Activated gamma-delta T cell (primary cell): ENCODE measurements around the gene SYCE3.
"Not testable (repeated sequence)": the region's sequence is repeated elsewhere in the genome, so short reads cannot be mapped to it uniquely, and the experiment has no call there.

Source experiments
- DNase-seq: peaks from one replicate; lab custom pipeline; 2025; lab: John Stamatoyannopoulos, UW

Gene SYCE3

DNA sequence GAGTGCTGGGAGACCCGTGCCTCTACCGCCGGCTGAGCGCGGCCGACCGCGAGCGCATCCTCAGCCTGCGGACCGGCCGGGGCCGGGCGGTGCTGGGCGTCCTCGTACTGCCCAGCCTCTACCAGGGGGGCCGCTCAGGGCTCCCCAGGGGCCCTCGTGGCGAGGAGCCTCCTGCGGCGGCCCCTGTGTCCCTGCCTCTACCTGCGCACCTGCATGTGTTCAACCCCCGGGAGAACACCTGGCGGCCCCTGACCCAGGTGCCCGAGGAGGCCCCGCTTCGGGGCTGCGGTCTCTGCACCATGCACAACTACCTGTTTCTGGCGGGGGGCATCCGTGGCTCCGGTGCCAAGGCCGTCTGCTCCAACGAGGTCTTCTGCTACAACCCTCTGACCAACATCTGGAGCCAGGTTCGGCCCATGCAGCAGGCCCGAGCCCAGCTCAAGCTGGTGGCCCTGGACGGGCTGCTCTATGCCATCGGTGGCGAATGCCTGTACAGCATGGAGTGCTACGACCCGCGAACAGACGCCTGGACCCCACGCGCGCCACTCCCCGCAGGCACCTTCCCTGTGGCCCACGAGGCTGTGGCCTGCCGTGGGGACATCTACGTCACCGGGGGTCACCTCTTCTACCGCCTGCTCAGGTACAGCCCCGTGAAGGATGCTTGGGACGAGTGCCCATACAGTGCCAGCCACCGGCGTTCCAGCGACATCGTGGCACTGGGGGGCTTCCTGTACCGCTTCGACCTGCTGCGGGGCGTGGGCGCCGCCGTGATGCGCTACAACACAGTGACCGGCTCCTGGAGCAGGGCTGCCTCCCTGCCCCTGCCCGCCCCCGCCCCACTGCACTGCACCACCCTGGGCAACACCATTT, 13.6 kb downstream of the SYCE3 start:
- no peak for DNase-seq

DNA sequence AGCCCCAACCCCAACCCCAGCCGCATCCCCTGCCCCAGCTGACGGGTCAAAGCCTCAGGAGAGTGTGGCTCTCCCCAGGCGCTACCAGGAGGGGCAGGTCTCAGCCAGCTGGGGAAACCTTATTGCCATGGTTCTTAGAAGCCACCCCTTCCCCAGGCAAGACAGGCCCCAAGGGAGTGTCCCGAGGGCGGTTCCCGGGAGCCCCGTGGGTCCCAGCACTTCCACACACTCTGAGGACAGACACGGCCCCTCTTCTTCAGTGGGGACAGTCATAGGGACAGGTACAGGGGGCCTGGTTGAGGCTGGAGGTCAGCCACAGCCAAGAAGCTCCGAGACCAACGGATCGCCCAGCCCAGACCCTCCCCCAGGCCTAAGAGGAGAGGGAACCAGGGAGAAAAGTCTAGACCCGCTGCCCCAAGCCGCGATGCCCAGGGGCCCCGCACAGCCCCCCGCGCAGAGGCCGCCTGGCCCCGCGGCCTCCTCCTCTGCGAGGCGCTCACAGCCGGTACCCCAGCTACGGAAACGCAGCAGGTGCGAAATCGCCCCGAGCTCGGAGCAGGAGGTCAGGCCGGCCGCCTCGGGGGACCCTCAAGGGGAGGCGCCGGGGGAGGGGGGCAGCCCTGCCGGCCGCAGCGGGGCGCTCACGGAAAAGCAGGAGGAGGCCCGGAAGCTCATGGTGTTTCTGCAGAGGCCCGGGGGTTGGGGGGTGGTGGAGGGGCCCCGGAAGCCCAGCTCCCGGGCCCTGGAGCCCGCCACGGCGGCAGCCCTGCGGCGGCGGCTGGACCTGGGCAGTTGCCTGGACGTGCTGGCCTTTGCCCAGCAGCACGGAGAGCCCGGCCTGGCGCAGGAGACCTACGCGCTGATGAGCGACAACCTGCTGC, 14.4 kb downstream of the SYCE3 start:
- DNase-seq: no peak

DNA sequence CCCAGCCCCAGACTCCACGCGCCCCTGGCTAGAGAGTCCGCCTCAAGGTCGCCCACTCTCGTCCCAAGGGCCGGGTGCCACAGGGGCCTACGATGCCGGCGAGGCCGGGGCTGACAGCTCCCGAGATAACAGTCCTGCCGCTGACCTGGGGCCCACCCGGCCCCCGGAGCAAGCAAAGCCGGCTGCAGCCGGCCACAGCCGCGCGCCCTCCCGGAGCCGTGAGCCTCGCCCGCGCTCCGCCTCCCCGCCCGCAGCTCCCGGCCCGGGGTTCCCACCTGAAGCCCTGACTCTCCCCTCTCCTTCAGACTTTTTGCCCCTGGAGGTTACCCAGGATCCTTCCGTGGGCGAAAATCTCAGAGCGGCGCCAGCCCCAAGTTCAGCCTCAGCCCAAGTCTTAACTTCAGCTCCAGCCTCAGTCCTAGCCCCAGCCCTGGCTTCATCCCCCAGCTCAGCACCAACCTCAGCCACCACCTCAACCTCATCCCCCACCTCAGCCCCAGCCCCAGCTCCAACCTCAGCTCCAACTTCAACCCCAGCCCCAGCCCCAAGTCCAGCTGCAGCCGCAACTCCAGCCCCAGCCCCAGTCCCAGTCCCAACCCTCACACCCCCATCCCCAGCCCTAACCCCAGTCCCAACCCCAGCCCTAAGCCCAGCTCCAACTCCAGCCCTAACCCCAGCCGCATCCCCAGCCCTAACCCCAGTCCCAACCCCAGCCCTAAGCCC, 15.3 kb downstream of the SYCE3 start:
- DNase-seq: no peak

DNA sequence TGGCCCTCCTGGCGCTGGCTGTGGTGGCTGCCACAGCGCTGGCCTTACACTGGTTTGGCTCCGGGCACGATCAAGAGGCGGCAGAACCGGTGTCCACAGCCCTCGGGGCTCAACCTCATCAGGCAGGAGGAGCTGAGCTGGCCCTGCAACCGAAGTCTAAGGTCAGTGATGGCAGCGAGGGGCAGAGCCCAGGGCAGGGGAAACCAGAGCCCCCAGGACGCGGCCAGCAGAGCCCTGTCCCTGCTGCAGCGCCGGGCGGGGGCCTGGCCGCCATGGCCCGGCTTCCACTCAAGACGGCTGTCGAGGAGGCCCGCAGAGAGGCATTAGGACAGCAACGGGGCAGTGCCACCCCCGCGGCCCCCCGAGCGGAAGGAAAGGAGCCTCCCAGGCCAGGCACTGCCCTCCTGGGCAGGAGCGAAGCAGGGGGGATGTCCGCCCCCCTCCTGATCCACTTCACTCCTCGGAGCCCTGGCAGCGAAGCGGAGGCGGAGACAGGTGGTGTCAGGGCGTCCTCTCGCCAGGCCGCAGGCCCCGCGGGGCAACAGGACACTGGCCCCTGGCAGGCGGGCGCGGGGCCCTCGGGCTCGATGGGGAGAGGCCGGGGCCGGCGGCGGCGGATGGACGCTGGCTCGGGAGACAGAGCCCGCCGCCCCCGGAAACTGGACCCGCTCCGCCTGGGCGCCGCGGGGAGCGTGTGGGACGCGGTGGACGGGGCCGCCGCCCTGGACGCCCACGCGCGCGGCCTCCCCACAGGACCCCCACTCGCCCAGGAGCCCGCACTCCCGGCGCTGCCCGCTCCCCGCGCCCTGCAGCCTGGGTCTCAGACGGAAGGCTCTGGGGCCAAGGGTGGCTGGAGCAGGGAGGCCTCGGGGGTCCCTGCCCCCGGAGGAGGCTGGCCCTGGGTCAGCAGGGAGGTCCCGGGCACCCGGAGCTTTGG, 16.1 kb downstream of the SYCE3 start:
- DNase-seq: no peak

DNA sequence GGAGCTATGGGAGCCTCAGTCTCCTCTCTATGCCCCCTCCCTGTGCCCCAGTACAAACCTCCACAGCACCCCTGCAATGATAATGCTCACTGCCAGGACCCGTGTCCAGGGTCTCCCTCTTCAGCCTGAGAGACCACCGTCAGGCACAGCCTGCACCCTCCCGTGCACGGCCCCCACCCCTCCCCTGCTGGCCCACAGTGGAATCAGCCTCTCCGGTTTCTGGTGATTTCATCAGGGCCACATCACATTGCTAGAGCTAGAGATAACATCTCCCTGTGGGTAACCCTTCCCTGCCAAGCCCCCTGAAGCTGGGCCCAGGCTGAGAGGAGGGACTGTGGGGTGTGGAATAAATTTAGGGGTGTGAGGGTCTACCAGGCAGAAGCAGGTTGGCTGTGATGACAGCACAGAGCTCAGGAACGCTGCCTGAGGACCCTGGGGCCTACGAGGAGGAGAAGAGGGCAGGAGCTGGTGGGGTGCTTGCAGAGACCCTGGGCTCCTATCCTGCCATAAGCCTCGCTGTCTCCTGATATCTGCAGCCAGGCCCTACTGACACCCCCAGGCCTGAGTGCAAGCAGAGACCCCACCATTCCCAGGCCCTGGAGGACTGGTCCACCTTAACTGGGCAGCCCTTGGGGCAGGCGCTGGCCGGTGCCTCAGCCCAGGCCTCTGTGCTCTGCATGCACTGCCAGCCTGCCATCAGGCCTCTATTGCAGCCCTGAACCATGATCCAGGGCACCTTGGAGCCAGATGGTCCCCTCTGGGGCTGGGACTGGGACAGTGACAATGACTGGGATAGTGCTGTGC, 17.0 kb downstream of the SYCE3 start, which contains the start of gene KLHDC7B:
TSS of gene KLHDC7B (plus strand) at position 378 of the 804 bp plus-strand sequence. CDS start at position 723, 345 bp downstream.
- DNase-seq: no peak

DNA sequence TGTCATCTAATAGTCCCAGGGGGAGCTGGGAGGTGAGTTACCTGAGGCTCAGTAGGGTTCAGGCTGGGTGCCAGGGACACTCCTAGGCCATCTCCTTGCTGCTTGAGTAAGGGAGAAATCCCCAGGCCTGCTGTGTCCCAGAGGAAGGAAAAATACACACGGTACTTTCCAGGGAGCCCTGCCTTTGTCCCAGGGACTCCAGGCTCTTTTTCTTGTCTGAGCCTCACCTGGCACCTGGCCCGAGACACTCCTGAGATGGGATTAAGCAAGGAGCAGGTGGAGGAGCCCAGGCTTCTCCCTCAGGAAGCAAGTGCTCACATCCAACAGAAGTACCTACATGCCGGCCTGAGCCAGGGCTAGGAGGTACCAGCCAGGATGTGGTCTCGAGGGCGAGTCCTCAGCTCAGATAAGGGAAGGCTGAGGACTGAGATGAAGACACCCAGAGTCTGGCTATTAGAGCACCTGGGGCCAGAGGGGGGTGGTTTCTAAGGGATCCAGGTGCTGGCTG, 17.9 kb downstream of the SYCE3 start:
- no peak for DNase-seq

DNA sequence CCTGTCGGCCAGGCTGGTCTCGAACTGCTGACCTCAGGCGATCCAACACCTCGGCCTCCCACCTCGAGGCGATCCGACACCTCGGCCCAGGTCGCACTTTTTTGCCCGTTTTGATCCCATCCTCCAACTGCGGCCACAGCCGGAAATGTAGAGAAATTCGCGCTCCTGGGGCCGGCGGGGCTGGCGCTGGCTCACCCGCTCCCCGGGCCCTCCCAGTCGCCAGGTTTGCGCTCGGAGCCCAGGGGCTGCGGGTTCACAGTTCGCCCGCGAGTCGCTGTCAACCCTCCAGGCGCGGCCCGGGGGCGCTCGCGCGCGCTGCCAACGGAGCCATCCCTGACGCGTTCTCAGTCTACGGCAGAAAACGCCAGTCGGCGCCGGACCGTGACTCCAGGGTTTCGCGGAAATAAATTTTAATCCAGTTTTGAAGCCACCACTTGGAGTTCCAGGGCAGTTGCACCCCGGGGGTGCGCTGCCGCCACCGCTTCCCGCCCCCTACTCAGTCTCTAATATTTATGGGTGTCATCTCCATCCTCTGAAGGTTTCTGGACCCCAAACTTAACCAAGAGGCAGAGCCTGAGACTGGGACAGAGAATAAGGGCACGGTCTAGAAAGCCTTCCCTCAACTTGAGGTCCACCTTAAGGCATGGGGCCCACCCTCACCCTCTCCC, 18.5 kb downstream of the SYCE3 start:
- peak; percentile 85 for DNase-seq

DNA sequence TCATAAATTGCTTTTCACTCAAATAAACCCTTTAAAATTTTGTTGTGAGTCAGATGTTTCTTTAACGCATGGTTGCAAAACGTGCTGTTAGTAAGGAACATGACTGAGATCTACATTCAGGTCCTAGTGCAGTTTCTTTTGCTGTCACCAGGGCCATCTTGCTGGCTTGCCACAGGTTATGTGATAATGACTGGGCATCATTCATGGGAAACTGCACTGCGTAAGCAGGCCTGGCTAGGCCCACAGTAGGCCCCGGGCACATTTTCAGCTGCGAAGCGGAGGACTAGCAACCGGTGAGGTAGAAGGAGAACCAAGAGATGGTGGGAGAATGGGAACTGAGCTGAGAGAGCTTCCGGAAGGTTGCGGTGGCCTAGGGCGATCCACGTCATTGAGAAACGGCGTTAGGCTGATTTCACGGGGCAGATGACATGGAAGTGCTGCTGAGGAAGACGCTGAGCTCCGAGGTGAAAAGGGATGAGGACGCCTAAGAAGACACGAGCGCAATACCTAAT, 20.2 kb downstream of the SYCE3 start:
- no peak for DNase-seq

DNA sequence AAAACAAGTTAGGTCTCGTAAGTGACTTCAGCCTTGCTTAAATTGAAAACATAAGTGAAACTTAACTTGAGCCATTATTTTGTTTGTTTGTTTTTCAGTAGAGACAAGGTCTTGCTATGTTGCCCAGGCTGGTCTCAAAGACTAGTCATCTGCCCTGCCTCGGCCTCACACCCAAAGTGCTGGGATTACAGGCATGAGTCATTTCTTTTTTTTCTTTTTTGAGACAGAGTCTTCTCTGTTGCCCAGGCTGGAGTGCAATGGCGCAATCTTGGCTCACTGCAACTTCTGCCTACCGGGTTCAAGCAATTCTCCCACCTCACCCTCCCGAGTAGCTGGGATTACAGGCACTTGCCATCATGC, 21.1 kb downstream of the SYCE3 start:
- not testable (repeated sequence) for DNase-seq

DNA sequence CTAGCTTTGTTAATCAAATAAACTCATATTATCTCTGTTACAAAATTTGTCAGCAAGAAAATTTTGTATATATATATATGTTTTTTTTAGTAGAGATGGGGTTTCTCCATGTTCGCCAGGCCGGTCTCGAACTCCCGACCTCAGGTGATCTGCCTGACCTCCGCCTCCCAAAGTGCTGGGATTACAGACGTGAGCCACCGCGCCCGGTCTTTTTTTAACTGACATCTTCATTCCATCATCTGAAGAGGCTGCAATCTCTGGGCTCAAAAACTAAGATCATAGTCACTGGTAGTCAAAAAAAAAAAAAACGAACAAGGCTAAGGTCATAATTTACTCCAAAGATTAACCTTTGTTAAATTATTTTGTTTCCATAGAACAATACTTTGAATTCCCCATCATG, 22.3 kb downstream of the SYCE3 start:
- DNase-seq: no peak

DNA sequence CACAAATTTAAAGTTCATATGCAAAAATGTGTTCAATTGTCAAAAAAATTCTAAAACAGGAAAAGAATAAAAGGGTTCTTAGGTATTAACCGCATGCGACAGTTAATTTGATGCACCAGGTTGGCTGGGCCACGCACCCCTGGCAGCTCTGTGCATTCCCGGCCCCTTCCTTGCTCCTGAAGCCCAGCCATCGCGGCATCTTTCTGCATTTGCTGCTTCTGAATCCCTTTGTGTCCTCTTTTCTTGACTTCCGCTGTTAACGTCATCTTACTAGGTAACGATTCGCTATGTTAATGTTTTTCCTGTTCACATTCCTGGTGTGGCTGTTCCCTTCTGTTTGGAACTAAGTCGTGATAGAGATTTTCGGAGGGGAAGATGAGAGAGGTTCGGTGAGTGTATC, 25.0 kb downstream of the SYCE3 start:
- DNase-seq: no peak

DNA sequence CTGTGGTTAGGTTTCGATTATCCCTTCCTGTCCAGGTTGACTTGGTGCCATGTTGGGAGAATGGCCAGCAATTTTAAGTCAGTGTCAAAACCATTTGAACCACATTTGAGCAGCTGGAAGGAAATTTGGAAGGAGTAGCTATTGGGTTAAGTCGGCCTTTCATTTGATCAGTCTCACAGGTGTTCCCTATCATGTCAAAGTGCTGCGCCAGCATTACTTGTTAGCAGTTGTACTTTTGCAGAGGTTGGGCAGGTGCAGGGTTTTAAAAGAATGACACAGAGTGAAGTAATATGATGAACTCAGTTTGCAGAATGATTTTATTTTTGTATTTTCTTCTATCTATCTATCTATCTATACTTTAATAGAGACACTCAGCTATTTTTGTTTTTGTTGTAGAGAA, 26.5 kb downstream of the SYCE3 start:
- DNase-seq: no peak

DNA sequence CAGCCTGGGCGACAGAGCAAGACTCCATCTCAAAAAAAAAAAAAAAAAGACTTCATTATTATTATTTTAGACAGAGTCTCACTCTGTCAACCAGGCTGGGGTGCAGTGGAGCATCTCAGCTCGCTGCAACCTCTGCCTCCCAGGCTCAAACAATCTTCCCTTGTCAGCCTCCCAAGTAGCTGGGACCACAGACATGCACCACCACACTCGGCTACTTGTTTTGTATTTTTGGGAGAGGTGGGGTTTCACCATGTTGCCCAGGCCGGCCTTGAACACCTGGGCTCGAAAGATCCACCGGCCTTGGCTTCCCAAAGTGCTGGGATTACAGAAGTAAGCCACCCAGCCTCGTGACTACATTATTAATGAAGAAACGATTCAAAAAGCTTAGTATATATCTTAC, 27.6 kb downstream of the SYCE3 start:
- DNase-seq: no peak

DNA sequence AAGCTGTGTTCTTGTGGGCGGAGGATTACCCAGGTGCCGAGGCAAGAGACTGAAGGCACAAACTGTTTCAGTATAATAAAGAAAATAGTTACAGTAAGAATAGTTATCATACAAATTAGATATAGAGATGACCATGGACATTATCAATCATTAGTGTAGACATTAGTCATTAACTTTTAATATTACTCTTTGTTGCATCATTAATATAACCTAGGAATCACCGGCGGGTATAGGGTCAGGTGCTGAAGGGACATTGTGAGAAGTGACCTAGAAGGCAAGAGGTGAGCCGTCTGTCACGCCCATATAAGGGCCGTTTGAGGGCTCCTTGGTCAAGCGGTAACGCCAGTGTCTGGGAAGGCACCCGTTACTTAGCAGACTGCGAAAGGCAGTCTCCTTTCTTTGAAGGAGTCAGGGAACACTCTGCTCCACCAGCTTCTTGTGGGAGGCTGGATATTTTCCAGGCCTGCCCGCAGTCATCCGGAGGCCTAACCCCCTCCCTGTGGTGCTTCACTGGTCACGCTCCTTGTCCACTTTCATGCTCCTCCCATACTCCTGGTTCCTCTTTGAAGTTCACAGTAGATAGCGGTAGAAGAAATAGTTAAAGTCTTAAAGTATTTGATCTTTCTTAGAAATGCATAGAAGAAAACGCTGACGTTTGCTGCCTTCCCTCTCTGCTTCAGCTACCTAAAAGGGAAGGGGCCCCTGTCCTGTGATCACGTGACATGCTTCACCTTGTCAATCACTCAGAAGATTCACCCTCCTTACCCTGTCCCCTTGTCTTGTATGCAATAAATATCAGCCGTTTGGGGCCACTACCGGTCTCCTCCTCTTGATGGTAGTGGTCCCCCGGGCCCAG, 28.6 kb downstream of the SYCE3 start:
- DNase-seq: not testable (repeated sequence)

DNA sequence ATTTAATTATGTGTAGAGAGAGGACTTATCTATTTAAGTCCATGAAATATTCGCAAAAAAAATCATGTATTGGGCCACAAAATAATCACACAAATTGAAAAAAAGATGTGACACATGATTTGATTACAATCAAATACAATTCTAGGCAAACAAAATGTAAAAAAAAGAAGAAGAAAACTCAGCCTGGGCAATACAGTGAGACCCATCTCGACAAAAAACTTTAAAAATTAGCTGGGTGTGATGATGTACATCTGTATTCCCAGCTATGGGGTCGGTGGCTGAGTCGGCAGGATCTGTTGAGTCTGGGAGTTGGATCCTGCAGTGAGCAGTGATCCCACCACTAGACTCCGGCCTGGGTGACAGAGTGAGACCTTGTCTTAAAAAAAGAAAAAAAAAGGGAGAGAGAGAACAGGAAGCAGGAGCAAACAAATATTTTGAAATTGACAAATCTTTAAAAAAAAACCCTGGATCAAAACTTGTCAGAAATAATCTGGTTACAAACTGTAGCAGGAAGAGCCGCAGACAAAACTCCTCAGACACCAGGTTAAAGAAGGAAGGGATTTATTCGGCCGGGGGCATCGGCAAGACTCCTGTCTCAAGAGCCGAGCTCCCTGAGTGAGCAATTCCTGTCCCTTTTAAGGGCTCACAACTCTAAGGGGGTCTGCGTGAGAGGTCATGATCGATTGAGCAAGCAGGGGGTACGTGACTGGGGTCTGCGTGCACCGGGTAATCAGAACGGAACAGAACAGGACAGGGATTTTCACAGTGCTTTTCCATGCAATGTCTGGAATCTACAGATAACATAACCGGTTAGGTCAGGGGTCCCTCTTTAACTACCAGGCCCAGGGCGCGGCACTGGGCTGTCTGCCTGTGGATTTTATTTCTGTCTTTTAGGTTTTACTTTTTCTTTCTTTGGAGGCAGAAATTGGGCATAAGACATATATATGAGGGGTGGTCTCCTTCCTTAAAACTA, 29.6 kb downstream of the SYCE3 start:
- no peak for DNase-seq

DNA sequence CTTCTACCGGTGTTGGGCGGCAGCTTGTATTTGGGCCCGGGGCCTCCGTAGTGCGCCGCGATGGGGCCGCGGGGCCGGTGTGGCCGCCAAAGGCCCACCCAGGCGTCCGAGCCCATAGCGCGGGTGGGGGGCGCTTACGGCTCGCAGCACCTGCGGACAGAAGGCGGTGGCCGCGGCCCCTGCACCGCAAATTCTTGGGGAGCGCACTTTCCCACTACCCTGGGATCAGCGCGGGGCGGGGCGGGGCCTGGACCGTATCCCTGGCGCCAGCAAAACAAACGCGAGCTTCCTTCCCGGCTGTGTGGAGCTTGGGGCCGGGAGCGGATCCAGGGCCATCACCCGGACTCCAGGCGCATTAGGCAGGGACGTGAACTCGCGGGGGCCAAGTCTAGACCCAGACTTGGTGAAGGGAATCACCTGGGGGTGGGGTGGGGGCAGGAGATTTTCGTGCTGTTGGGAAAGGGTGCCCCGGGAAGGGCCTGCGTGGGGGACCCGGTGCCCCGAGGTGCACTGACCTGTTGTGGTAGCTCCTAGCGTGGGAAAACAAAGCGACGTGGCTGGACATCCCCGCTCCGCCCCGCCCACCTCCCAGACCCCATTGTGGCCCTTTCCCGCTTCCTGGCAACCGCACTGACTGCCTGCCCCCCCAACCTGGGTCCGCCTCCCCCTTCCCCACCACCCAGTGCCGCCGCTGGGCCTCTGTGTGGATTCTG, 30.6 kb downstream of the SYCE3 start:
- DNase-seq: no peak
